Kidney (tissue), 14 donors: ENCODE data around the gene SRBD1. TPM values are rescaled to one million over a fixed set of nuclear protein-coding genes. Genes with fewer than 3 reads are reported as not detected.

Experiments used
- DNase-seq, 5 donors: peaks; one replicate each; pipeline ENCODE4 v3.0.0-alpha.2; 2013 to 2020
- FAIRE-seq: peaks from 2 replicates; lab custom pipeline; 2012; peaks lifted over from hg19 to GRCh38; lab: Jason Lieb, UNC
- H3K27ac ChIP-seq, 2 donors: one replicate each; pipeline ENCODE4 v1.7.0; 2013; ENCODE audit warnings: low read depth in 2 of 2, low read length in 2 of 2, inconsistent platforms in 1 of 2
- H3K27me3 ChIP-seq: one replicate; pipeline ENCODE4 v1.7.1; 2013; ENCODE audit warnings: low read length, inconsistent platforms; ENCODE audit not compliant: control insufficient read depth, insufficient read depth
- H3K36me3 ChIP-seq, 3 donors: one replicate each; pipeline versions ENCODE4 v1.7.0 to v1.7.1; 2013; ENCODE audit warnings: low read length in 3 of 3, control low read depth in 1 of 3, inconsistent platforms in 1 of 3; ENCODE audit not compliant: insufficient read depth in 3 of 3, control insufficient read depth in 2 of 3
- H3K4me1 ChIP-seq, 3 donors: one replicate each; pipeline versions ENCODE4 v1.7.0 to v1.7.1; 2013; ENCODE audit warnings: low read length in 3 of 3, inconsistent platforms in 1 of 3, low read depth in 1 of 3; ENCODE audit not compliant: control insufficient read depth in 2 of 3, insufficient read depth in 2 of 3
- H3K4me3 ChIP-seq, 3 donors: one replicate each; pipeline versions ENCODE4 v1.7.0 to v1.8.1; 2013; ENCODE audit warnings: low read length in 3 of 3, control low read depth in 1 of 3, inconsistent platforms in 1 of 3
- H3K9ac ChIP-seq, 3 donors: one replicate each; pipeline versions ENCODE4 v1.7.0 to v1.7.1; 2013; ENCODE audit warnings: low read length in 3 of 3, control low read depth in 1 of 3, inconsistent platforms in 1 of 3
- H3K9me3 ChIP-seq, 3 donors: one replicate each; pipeline versions ENCODE4 v1.7.0 to v1.7.1; 2013; ENCODE audit warnings: low read length in 3 of 3, control low read depth in 1 of 3, inconsistent platforms in 1 of 3; ENCODE audit not compliant: control insufficient read depth in 2 of 3, insufficient read depth in 1 of 3
- intact Hi-C: fragments of 100-400 bp; cut with DNase I; formaldehyde crosslinking; loops from one replicate; pipeline ENCODE4 v1.11.1; 2022
- polyA plus RNA-seq: library from polyadenylated mRNA; stranded (reverse); fragments of 350-450 nt; fragmentation: Illumina TruSeq; extraction: RNeasy Lipid Tissue Mini Kit (QIAGEN cat#74804); gene quantifications from one replicate; pipeline ENCODE4 v1.2.3, GENCODE V29; 2014; ENCODE audit warnings: low read depth, low replicate concordance; ENCODE audit not compliant: insufficient read depth
- total RNA-seq: library from RNA; stranded (reverse); fragmentation: NEBNext Ultra II Directional; extraction: Animal tissue kit (Norgen Biotek cat#: 25700); gene quantifications from one replicate; pipeline ENCODE4 v1.2.1, GENCODE V29; 2021
- TF ChIP-seq, protein P1 (sequence below): IDR thresholded peaks from 3 replicates; pipeline ENCODE4 v1.5.1; 2012; ENCODE audit warnings: mild to moderate bottlenecking, moderate library complexity, borderline replicate concordance; ENCODE audit not compliant: insufficient read depth; ENCODE audit errors: extremely low read depth
- donor health status: control.
- donor health status: control.
- donor health status: control.
- donor health status: control.
- donor health status: control.
- donor health status: DM: yes; HTN: yes; CAD: no.
- donor health status: Normal renal cell carcinoma (clear cell type).

The SRBD1 gene
- total and polyA plus RNA-seq, 2 donors from 2014 or later, result 5.4 to 19.5 TPM

DNA sequence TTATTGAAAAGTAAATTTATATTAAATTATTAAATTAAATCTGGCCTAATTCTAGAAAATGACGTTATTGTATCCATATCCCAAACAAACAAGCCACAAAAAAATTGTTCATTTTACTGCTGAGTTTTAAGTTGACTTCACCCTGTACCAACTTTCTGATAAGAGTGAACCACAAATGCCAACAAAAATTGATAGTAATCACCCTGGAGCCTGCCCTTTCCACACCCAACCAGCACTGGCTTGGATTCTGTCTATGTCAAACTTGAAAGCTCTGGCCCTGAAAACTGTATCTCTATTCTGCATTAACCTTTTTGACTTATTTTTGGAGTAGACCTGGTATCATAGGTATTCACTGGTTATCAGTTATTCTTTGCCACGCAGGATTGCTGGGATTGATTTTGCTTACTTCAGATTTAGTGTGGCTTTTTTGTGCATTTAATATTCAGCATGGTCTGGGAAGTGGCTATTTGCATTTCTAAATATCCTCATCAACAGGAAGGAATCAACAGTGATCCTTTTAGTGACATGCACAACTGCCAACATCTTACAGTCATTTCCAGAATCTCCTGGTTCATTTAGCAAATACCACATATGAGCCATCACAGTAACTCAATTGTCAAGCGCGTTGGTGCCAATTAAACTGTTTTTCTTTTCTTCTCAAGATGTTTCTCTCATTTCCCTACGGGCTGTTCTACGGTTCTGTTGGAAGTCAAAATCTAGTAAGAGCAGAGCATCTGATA is 11.4 kb upstream of the SRBD1 start:
- intact Hi-C loops, result no loop called here
- H3K9ac ChIP-seq, result no peak overlapping the region
- TF ChIP-seq, protein P1, sequence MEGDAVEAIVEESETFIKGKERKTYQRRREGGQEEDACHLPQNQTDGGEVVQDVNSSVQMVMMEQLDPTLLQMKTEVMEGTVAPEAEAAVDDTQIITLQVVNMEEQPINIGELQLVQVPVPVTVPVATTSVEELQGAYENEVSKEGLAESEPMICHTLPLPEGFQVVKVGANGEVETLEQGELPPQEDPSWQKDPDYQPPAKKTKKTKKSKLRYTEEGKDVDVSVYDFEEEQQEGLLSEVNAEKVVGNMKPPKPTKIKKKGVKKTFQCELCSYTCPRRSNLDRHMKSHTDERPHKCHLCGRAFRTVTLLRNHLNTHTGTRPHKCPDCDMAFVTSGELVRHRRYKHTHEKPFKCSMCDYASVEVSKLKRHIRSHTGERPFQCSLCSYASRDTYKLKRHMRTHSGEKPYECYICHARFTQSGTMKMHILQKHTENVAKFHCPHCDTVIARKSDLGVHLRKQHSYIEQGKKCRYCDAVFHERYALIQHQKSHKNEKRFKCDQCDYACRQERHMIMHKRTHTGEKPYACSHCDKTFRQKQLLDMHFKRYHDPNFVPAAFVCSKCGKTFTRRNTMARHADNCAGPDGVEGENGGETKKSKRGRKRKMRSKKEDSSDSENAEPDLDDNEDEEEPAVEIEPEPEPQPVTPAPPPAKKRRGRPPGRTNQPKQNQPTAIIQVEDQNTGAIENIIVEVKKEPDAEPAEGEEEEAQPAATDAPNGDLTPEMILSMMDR, result no peak
- no peak for DNase-seq
- no peak for FAIRE-seq
- no peaks in the 10 kb centered on the region for H3K9me3 ChIP-seq
- H3K27me3 ChIP-seq, result no peaks in the 10 kb centered on the region
- no peaks in the 10 kb centered on the region for H3K4me1 ChIP-seq
- no peak overlapping the region for H3K27ac ChIP-seq
- H3K36me3 ChIP-seq, result no peaks in the 10 kb centered on the region
- H3K4me3 ChIP-seq, result no peak overlapping the region

DNA sequence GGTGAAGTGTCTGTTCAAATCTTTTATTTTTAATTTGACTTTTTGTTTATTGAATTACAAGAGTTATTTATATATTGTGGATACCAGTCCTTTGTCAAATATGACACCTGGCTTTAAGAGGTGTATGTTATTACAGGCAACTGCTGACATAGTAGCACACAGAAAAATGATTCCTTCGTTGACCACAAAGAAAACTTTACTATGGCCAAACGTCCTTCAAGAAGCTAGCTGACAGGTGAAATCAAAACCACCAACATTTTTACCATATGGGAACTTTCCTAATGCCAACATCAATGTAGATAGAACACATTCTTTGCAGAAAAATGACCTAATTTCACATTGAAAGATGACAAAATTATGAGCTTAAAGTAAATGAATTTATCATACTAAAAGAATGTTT is 6.4 kb upstream of the SRBD1 start:
- no peak overlapping the region for H3K4me3 ChIP-seq
- TF ChIP-seq, protein P1, result no peak
- no peak overlapping the region for H3K27ac ChIP-seq
- DNase-seq, result no peak
- no peaks in the 10 kb centered on the region for H3K4me1 ChIP-seq
- FAIRE-seq, result no peak
- no peak overlapping the region for H3K9ac ChIP-seq
- H3K9me3 ChIP-seq, result no peaks in the 10 kb centered on the region
- intact Hi-C loops, result no loop called here
- no peaks in the 10 kb centered on the region for H3K36me3 ChIP-seq
- no peaks in the 10 kb centered on the region for H3K27me3 ChIP-seq

DNA sequence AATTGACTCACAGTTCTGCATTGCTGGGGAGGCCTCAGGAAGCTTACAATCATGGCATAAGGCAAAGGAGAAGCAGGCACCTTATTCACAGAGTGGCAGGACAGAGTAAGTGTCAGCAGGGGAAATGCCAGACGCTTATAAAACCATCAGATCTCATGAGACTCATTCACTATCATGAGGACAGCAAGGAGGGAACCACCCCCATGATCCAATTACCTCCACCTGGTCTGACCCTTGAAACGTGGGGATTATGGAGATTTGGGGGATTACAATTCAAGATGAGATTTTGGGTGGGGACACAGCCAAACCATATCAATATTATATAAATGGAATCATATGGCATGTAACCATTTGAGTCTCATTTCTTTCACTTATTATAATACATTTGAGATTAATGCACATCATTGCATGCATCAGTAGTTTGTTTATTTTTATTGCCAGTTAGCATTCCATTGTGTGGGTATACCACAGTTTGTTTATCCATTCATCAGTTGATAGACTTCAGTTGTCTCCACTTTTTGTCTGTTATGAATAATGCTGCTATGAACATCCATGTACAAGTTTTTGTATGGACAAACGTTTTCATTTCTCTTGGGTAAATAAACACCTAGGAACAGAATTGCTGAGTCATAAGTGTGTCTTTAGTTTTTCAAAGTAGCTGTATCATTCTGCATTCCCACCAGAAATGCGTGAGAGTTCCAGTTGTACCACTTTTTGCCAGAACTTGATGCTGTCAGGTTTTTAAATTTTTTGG is 5.8 kb upstream of the SRBD1 start:
- TF ChIP-seq, protein P1, result no peak
- intact Hi-C loops, result no loop called here
- DNase-seq (no peak), FAIRE-seq (no peak)
- no peak overlapping the region for H3K4me3 ChIP-seq
- no peak overlapping the region for H3K9ac ChIP-seq
- H3K27ac ChIP-seq, result no peak overlapping the region
- no peaks in the 10 kb centered on the region for H3K4me1 ChIP-seq
- H3K27me3 ChIP-seq, result no peaks in the 10 kb centered on the region
- no peaks in the 10 kb centered on the region for H3K36me3 ChIP-seq
- no peaks in the 10 kb centered on the region for H3K9me3 ChIP-seq
